ENCODE data around the gene COL4A6.

The COL4A6 gene

GRCh38 chrX:108165383-108166111 lies 272.7 kb downstream of the COL4A6 start:
- DNase-seq (ENCODE audit: low read depth), result no peak
- no peak overlapping the region for H3K4me3 ChIP-seq (ENCODE audit: control insufficient read depth, low read depth, low read length)
- TF ChIP-seq CTCF (IDR thresholded peaks at IDR 0.05; ENCODE audit: control insufficient read depth, insufficient read depth, low read depth, low read length, missing control alignments), result peak; percentile 64

GRCh38 chrX:108163333-108164082 lies 274.7 kb downstream of the COL4A6 start:
- no peak overlapping the region for H3K4me3 ChIP-seq (ENCODE audit: control insufficient read depth, low read depth, low read length)
- no peak for DNase-seq (ENCODE audit: low read depth)
- TF ChIP-seq CTCF (IDR thresholded peaks at IDR 0.05; ENCODE audit: control insufficient read depth, insufficient read depth, low read depth, low read length, missing control alignments), result no peak

GRCh38 chrX:108162265-108162664 lies 276.0 kb downstream of the COL4A6 start:
- TF ChIP-seq CTCF (IDR thresholded peaks at IDR 0.05; ENCODE audit: control insufficient read depth, insufficient read depth, low read depth, low read length, missing control alignments), result no peak
- H3K4me3 ChIP-seq (ENCODE audit: control insufficient read depth, low read depth, low read length), result no peak overlapping the region
- DNase-seq (ENCODE audit: low read depth), result no peak

GRCh38 chrX:108160309-108160708 lies 277.9 kb downstream of the COL4A6 start:
- no peak for TF ChIP-seq CTCF (IDR thresholded peaks at IDR 0.05; ENCODE audit: control insufficient read depth, insufficient read depth, low read depth, low read length, missing control alignments)

GRCh38 chrX:108159028-108159670 lies 279.1 kb downstream of the COL4A6 start:
- no peak for DNase-seq (ENCODE audit: low read depth)
- H3K4me3 ChIP-seq (ENCODE audit: control insufficient read depth, low read depth, low read length), result no peak overlapping the region
- no peak for TF ChIP-seq CTCF (IDR thresholded peaks at IDR 0.05; ENCODE audit: control insufficient read depth, insufficient read depth, low read depth, low read length, missing control alignments)

More at GRCh38 chrX:108160309-108160708, 277.9 kb downstream of the COL4A6 start:
- H3K4me3 ChIP-seq (ENCODE audit: control insufficient read depth, low read depth, low read length), result no peak overlapping the region
- DNase-seq (ENCODE audit: low read depth), result no peak

GRCh38 chrX:108157628-108158027 lies 280.6 kb downstream of the COL4A6 start:
- no peak for DNase-seq (ENCODE audit: low read depth)
- no peak overlapping the region for H3K4me3 ChIP-seq (ENCODE audit: control insufficient read depth, low read depth, low read length)
- TF ChIP-seq CTCF (IDR thresholded peaks at IDR 0.05; ENCODE audit: control insufficient read depth, insufficient read depth, low read depth, low read length, missing control alignments), result no peak
